MM.1S (cell line): Measurements from ENCODE around the gene PRH1.

Experiments
- CTCF ChIP-seq: fragments of 300-600 bp; sonication (generic); IDR thresholded peaks from 2 replicates; pipeline ENCODE4 v1.5.1; 2016; ENCODE audit warnings: antibody characterized with exemption, low read length, mixed read lengths
- EZH2 ChIP-seq: fragments of 300-600 bp; sonication (generic); optimal IDR thresholded peaks from 2 replicates; pipeline ENCODE3; 2017; ENCODE audit warnings: low read depth, mild to moderate bottlenecking, antibody characterized with exemption, low read length, mixed read lengths

- TF ChIP-seq CTCF (no peak), EZH2 (no peak)
These were observed 7.9 kb upstream of the PRH1 start for GRCh38 chr12:10891937-10892336.
